Retinal pigment epithelial cell (primary cell): ENCODE data around the gene CENPU.

Source experiments
- DNase-seq: peaks from one replicate; pipeline ENCODE4 v3.0.0-alpha.2; 2010; ENCODE audit warnings: low read depth
- H3K4me3 ChIP-seq: 2 replicates; pipeline ENCODE4 v1.5.1; 2011; ENCODE audit warnings: mild to moderate bottlenecking, low read length, control low read depth, moderate library complexity
- CTCF ChIP-seq: conservative IDR thresholded peaks from 2 replicates; pipeline ENCODE4 v1.5.1; 2011; ENCODE audit warnings: low read depth, low read length, control low read depth, inconsistent platforms

Gene CENPU

GRCh38 chr4:184645904-184646610 lies 87.8 kb downstream of the CENPU start:
- no peak for DNase-seq
- TF ChIP-seq CTCF: no peak
- no peak overlapping the region for H3K4me3 ChIP-seq

- no peak for DNase-seq
- no peak overlapping the region for H3K4me3 ChIP-seq
- TF ChIP-seq CTCF: no peak
Observed at GRCh38 chr4:184644553-184645307, 89.2 kb downstream of the CENPU start.
